NCI-H1436 treated with DMSO at 0.1 percent for 48 hours (cell line): ENCODE data around the gene MYH6.
A peak's percentile ranks its signal among the peaks of the same experiment; 100 is the strongest.

Experiments
- DNase-seq: peaks from one replicate; lab custom pipeline; 2025; lab: John Stamatoyannopoulos, UW

MYH6 gene

GRCh38 chr14:23355871-23356435, 52.1 kb downstream of the MYH6 start:
- no peak for DNase-seq

- no peak for DNase-seq
These were observed 53.1 kb downstream of the MYH6 start for GRCh38 chr14:23354990-23355389.

- DNase-seq: no peak
These were observed 54.7 kb downstream of the MYH6 start for GRCh38 chr14:23353433-23353780.

GRCh38 chr14:23352506-23353432, 55.3 kb downstream of the MYH6 start, which contains the start of gene SLC22A17:
SLC22A17 (minus strand) TSS chr14:23352887.
- DNase-seq: peak; percentile 50

GRCh38 chr14:23351681-23352505, 56.2 kb downstream of the MYH6 start:
- no peak for DNase-seq

GRCh38 chr14:23349156-23349845, 58.8 kb downstream of the MYH6 start:
- DNase-seq: no peak

GRCh38 chr14:23348297-23348655, 59.8 kb downstream of the MYH6 start:
- DNase-seq: no peak

- DNase-seq: no peak
These were observed 60.4 kb downstream of the MYH6 start for GRCh38 chr14:23347406-23348296.

- DNase-seq: no peak
These were observed 61.2 kb downstream of the MYH6 start for GRCh38 chr14:23346693-23347405.

GRCh38 chr14:23345987-23346692, 61.9 kb downstream of the MYH6 start:
- no peak for DNase-seq

- DNase-seq: no peak
These were observed 63.6 kb downstream of the MYH6 start for GRCh38 chr14:23344481-23344880.

- no peak for DNase-seq
These were observed 68.4 kb downstream of the MYH6 start for GRCh38 chr14:23339506-23340268.

GRCh38 chr14:23335623-23336022, 72.5 kb downstream of the MYH6 start:
- no peak for DNase-seq
